H9 (cell line): ENCODE measurements around the gene ZNF488. TPM values are rescaled to one million over a fixed set of nuclear protein-coding genes. Genes with fewer than 3 reads are reported as not detected.

Experiments used
- DNase-seq: peaks from one replicate; pipeline ENCODE4 v3.0.0-alpha.2; 2017
- H2AFZ ChIP-seq: one replicate; pipeline ENCODE4 v1.6.1; 2013; ENCODE audit warnings: mild to moderate bottlenecking, low read length, control low read depth, moderate library complexity
- H2AK5ac ChIP-seq: 2 replicates; pipeline ENCODE4 v1.6.1; 2013; ENCODE audit warnings: low read length, control low read depth, mixed read lengths; ENCODE audit not compliant: insufficient read length
- H2BK120ac ChIP-seq: one replicate; pipeline ENCODE4 v1.6.1; 2013; ENCODE audit warnings: low read depth, mild to moderate bottlenecking, low read length, control low read depth, inconsistent platforms; ENCODE audit not compliant: poor library complexity, severe bottlenecking
- H2BK12ac ChIP-seq: 2 replicates; pipeline ENCODE4 v1.6.1; 2013; ENCODE audit warnings: low read length, control low read depth, mixed read lengths, low read depth; ENCODE audit not compliant: insufficient read length
- H2BK15ac ChIP-seq: 2 replicates; pipeline ENCODE4 v1.6.1; 2013; ENCODE audit warnings: low read depth, low read length, control low read depth
- H2BK20ac ChIP-seq: one replicate; pipeline ENCODE4 v1.6.1; 2013; ENCODE audit warnings: low read depth, mild to moderate bottlenecking, low read length, control low read depth, inconsistent platforms; ENCODE audit not compliant: poor library complexity, severe bottlenecking
- H2BK5ac ChIP-seq: 2 replicates; pipeline ENCODE4 v1.6.1; 2013; ENCODE audit warnings: low read length, control low read depth, mixed read lengths; ENCODE audit not compliant: insufficient read length
- H3K14ac ChIP-seq: 2 replicates; pipeline ENCODE4 v1.6.1; 2013; ENCODE audit warnings: low read length, control low read depth; ENCODE audit not compliant: insufficient read depth
- H3K18ac ChIP-seq: 2 replicates; pipeline ENCODE4 v1.6.1; 2013; ENCODE audit warnings: low read depth, mild to moderate bottlenecking, mixed read lengths, low read length, control low read depth; ENCODE audit not compliant: insufficient read length
- H3K23ac ChIP-seq: 2 replicates; pipeline ENCODE4 v1.6.1; 2013; ENCODE audit warnings: low read length, control low read depth, mixed read lengths, low read depth; ENCODE audit not compliant: insufficient read length
- H3K23me2 ChIP-seq: 2 replicates; pipeline ENCODE4 v1.6.1; 2013; ENCODE audit warnings: low read depth, mild to moderate bottlenecking, mixed read lengths, low read length, control low read depth; ENCODE audit not compliant: insufficient read length, poor library complexity, severe bottlenecking
- H3K27ac ChIP-seq: 2 replicates; pipeline ENCODE4 v1.5.1; 2013; ENCODE audit warnings: low read length, control low read depth, mixed read lengths, low read depth; ENCODE audit not compliant: insufficient read length
- H3K27me3 ChIP-seq: 2 replicates; pipeline ENCODE4 v1.6.1; 2013; ENCODE audit warnings: low read length, control low read depth, inconsistent platforms; ENCODE audit not compliant: insufficient read depth
- H3K4ac ChIP-seq: 2 replicates; pipeline ENCODE4 v1.6.1; 2013; ENCODE audit warnings: low read depth, mild to moderate bottlenecking, control low read depth, inconsistent platforms, low read length, moderate library complexity
- H3K4me1 ChIP-seq: 2 replicates; pipeline ENCODE4 v1.6.1; 2013; ENCODE audit warnings: low read length, control low read depth, inconsistent platforms; ENCODE audit not compliant: insufficient read depth
- H3K4me2 ChIP-seq: 2 replicates; pipeline ENCODE4 v1.6.1; 2013; ENCODE audit warnings: low read length, control low read depth, mixed read lengths; ENCODE audit not compliant: insufficient read length, insufficient read depth
- H3K56ac ChIP-seq: 2 replicates; pipeline ENCODE4 v1.6.1; 2013; ENCODE audit warnings: low read depth, mild to moderate bottlenecking, mixed read lengths, low read length, control low read depth; ENCODE audit not compliant: insufficient read length
- H3K79me1 ChIP-seq: 2 replicates; pipeline ENCODE4 v1.6.1; 2013; ENCODE audit warnings: low read depth, mild to moderate bottlenecking, moderate library complexity, low read length, control low read depth, inconsistent platforms; ENCODE audit not compliant: insufficient read depth, poor library complexity, severe bottlenecking
- H3K79me2 ChIP-seq: 2 replicates; pipeline ENCODE4 v1.6.1; 2013; ENCODE audit warnings: low read length, control low read depth, inconsistent platforms; ENCODE audit not compliant: insufficient read depth
- H3K9ac ChIP-seq: 2 replicates; pipeline ENCODE4 v1.6.1; 2013; ENCODE audit warnings: low read length, control low read depth, mixed read lengths; ENCODE audit not compliant: insufficient read length; ENCODE audit errors: extremely low read depth
- H3K9me3 ChIP-seq: one replicate; pipeline ENCODE4 v1.6.1; 2013; ENCODE audit warnings: low read depth, low read length, inconsistent platforms; ENCODE audit not compliant: control insufficient read depth
- H3T11ph ChIP-seq: one replicate; pipeline ENCODE4 v1.6.1; 2013; ENCODE audit warnings: mild to moderate bottlenecking, low read length, control low read depth, inconsistent platforms
- H4K20me1 ChIP-seq: one replicate; pipeline ENCODE4 v1.6.1; 2013; ENCODE audit not compliant: control insufficient read depth, insufficient read length, insufficient read depth
- H4K5ac ChIP-seq: 2 replicates; pipeline ENCODE4 v1.6.1; 2013; ENCODE audit warnings: low read depth, mild to moderate bottlenecking, mixed read lengths, low read length, control low read depth; ENCODE audit not compliant: insufficient read length
- H4K8ac ChIP-seq: replicated peaks from 2 replicates; pipeline ENCODE4 v1.6.1; 2013; ENCODE audit warnings: low read length, control low read depth, mixed read lengths, low read depth; ENCODE audit not compliant: insufficient read length
- H4K91ac ChIP-seq: 2 replicates; pipeline ENCODE4 v1.6.1; 2013; ENCODE audit warnings: low read depth, mild to moderate bottlenecking, moderate library complexity, mixed read lengths, low read length, control low read depth; ENCODE audit not compliant: insufficient read length
- H3K27ac Mint-ChIP-seq, 3 experiments: 2 replicates in 2 of 3; 3 replicates in 1 of 3; pipeline ENCODE4 v1.8.0; 2020 to 2021; ENCODE audit warnings: mixed read lengths in 3 of 3, mild to moderate bottlenecking in 1 of 3, moderate library complexity in 1 of 3
- H3K27me3 Mint-ChIP-seq: 2 replicates; pipeline ENCODE4 v1.8.0; 2021; ENCODE audit warnings: low read depth, mild to moderate bottlenecking, moderate library complexity, mixed read lengths
- H3K36me3 Mint-ChIP-seq, 3 experiments: 2 replicates in 2 of 3; 3 replicates in 1 of 3; pipeline ENCODE4 v1.8.0; 2020 to 2021; ENCODE audit warnings: low read depth in 3 of 3, mixed read lengths in 3 of 3; ENCODE audit not compliant: insufficient read depth in 1 of 3
- H3K4me1 Mint-ChIP-seq, 2 experiments: 2 replicates each; pipeline ENCODE4 v1.8.0; 2020; ENCODE audit warnings: mixed read lengths in 2 of 2
- H3K4me3 Mint-ChIP-seq, 2 experiments: 2 replicates in 1 of 2; 3 replicates in 1 of 2; pipeline ENCODE4 v1.8.0; 2020 to 2021; ENCODE audit warnings: mild to moderate bottlenecking in 2 of 2, mixed read lengths in 2 of 2, moderate library complexity in 1 of 2
- H3K9me3 Mint-ChIP-seq, 2 experiments: 2 replicates in 1 of 2; 3 replicates in 1 of 2; pipeline ENCODE4 v1.8.0; 2020; ENCODE audit warnings: mild to moderate bottlenecking in 2 of 2, mixed read lengths in 2 of 2, moderate library complexity in 1 of 2
- CTCF ChIP-seq: fragments of 200-600 bp; sonication (generic); conservative IDR thresholded peaks from 3 replicates; pipeline ENCODE4 v1.8.0; 2021; ENCODE audit warnings: antibody characterized with exemption, mild to moderate bottlenecking
- WGBS: extraction: QIAGEN DNeasy Blood & Tissue Kit; methylation state at CpG from one replicate; pipeline ENCODE4 v1.1.7; 2013; ENCODE audit warnings: missing lambda C conversion rate, low lambda C conversion rate, mixed read lengths; ENCODE audit not compliant: insufficient read length; ENCODE audit errors: extremely low coverage; 5-methylcytosine and 5-hydroxymethylcytosine counted together
- total RNA-seq: library from RNA; stranded (reverse); gene quantifications from 2 replicates; pipeline ENCODE4 v1.2.1, GENCODE V29; 2021

Gene ZNF488
- total RNA-seq, 1 experiment from 2014 or later = 2.9 TPM

- Mint-ChIP-seq H3K36me3 (no peaks in the 10 kb centered on the region), H3K4me1 (peaks cover 2 to 3% of the 10 kb centered on the region in 2 experiments; a peak in 1 of 4 replicates), H3K4me3 (no peak overlapping the region), H3K27me3 (no peaks in the 10 kb centered on the region), H3K9me3 (peaks cover 0 to 2% of the 10 kb centered on the region in 2 experiments; a peak in 2 of 5 replicates), H3K27ac (no peak overlapping the region)
- Histone ChIP-seq H2BK120ac (no peak overlapping the region), H3K18ac (no peak overlapping the region), H3T11ph (no peak overlapping the region), H4K5ac (no peak overlapping the region), H3K4ac (no peak overlapping the region), H2BK12ac (no peak overlapping the region), H3K79me1 (no peaks in the 10 kb centered on the region), H3K56ac (no peak overlapping the region), H3K79me2 (no peaks in the 10 kb centered on the region), H4K20me1 (no peaks in the 10 kb centered on the region), H3K27ac (no peak overlapping the region), H2BK5ac (no peak overlapping the region), H3K9ac (no peak overlapping the region), H2BK15ac (no peak overlapping the region), H3K4me2 (no peak overlapping the region), H3K23me2 (no peaks in the 10 kb centered on the region), H3K23ac (no peak overlapping the region), H3K27me3 (no peaks in the 10 kb centered on the region), H3K14ac (no peak overlapping the region), H2AFZ (no peak overlapping the region), H4K91ac (no peak overlapping the region), H4K8ac (no peak overlapping the region), H2BK20ac (no peak overlapping the region), H2AK5ac (no peak overlapping the region), H3K4me1 (no peaks in the 10 kb centered on the region), H3K9me3 (no peaks in the 10 kb centered on the region)
- DNase-seq = no peak
- TF ChIP-seq CTCF = no peak
- no CpG with 5 or more reads among the region's 3 CpGs for WGBS
Measured at GRCh38 chr10:47332946-47333345, 51.1 kb downstream of the ZNF488 start.
